M059J (cell line): ENCODE data around the gene XKR8. TPM values are rescaled to one million over a fixed set of nuclear protein-coding genes. Genes with fewer than 3 reads are reported as not detected.
A peak's percentile ranks its signal among the peaks of the same experiment; 100 is the strongest.
"Not testable (repeated sequence)": the region's sequence is repeated elsewhere in the genome, so short reads cannot be mapped to it uniquely, and the experiment has no call there.

ENCODE experiments used
- DNase-seq: peaks from one replicate; pipeline ENCODE4 v3.0.0-alpha.2; 2012; ENCODE audit warnings: low read depth
- total RNA-seq: library from RNA; depleted of rRNA; stranded (reverse); fragments of >200 nt; shearing (Covaris generic); gene quantifications from 2 replicates; pipeline ENCODE4 v1.2.3, GENCODE V29; 2014; rRNA removed

Gene XKR8
- total RNA-seq, 1 experiment from 2014 or later, result 3.4 TPM

- DNase-seq, result no peak
Observed at GRCh38 chr1:27992276-27992675, 32.5 kb downstream of the XKR8 start.

GRCh38 chr1:27993241-27993640 is 33.5 kb downstream of the XKR8 start:
- no peak for DNase-seq

DNA sequence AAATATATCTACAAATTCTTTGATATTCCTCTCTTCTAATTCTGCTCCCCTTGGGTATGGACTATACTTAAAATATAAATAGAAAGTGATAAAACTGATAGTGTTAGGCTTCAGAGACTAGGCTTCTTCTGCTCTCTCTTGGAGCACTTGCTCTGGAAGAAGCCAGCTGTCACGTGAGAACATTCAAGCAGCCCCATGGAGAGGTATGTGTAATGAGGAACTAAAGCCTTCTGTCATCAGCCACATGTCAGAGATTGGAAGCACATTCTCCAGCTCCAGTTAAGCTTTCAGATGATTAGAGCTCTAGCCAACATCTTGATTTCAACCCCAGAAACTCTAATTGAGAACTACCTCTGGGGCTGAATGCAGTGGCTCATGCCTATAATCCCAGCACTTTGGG is 34.3 kb downstream of the XKR8 start:
- no peak for DNase-seq

- not testable (repeated sequence) for DNase-seq
Observed at GRCh38 chr1:27994526-27994925, 34.8 kb downstream of the XKR8 start.

GRCh38 chr1:27999055-27999454 is 39.3 kb downstream of the XKR8 start:
- no peak for DNase-seq

- DNase-seq, result no peak
Observed at GRCh38 chr1:28002600-28002999, 42.8 kb downstream of the XKR8 start.

- DNase-seq, result not testable (repeated sequence)
Observed at GRCh38 chr1:28003117-28003516, 43.3 kb downstream of the XKR8 start.

GRCh38 chr1:28010969-28011368 is 51.2 kb downstream of the XKR8 start:
- peak; percentile 3 for DNase-seq

Other genes with a start within 250 kb of the XKR8 start
- 22.7 and 26.4 TPM in 2 replicates for gene FAM76A, start 234.0 kb upstream of the XKR8 start, total RNA-seq
- gene STX12, start 186.8 kb upstream of the XKR8 start, total RNA-seq, result 54.4 and 59.1 TPM in 2 replicates
- 37.8 and 52.1 TPM in 2 replicates for gene PPP1R8, start 129.2 kb upstream of the XKR8 start, total RNA-seq
- 13.6 and 23.5 TPM in 2 replicates for gene THEMIS2, start 87.4 kb upstream of the XKR8 start, total RNA-seq
- gene RPA2, start 45.4 kb upstream of the XKR8 start, total RNA-seq, result 110 and 111 TPM in 2 replicates
- gene SMPDL3B, start 25.0 kb upstream of the XKR8 start, total RNA-seq, result 0.10 and 1.1 TPM in 2 replicates
- 20.0 and 25.4 TPM in 2 replicates for gene EYA3, start 128.6 kb downstream of the XKR8 start, total RNA-seq
- 0.07 and 0.47 TPM in 2 replicates for gene PTAFR, start 216.7 kb downstream of the XKR8 start, total RNA-seq